GM12878 (cell line): Measurements from ENCODE around the gene CCDC141.

Experiments used
- BCL3 ChIP-seq: IDR thresholded peaks from 2 replicates; pipeline ENCODE4 v1.6.1; 2011; ENCODE audit warnings: borderline replicate concordance, low read depth, mild to moderate bottlenecking, moderate library complexity, low read length; ENCODE audit not compliant: insufficient read depth, poor library complexity, severe bottlenecking
- CEBPB ChIP-seq, 2 experiments: fragments of 150-350 bp in 1 of 2; IDR thresholded peaks; 2 replicates each; pipeline ENCODE4 v1.6.1; 2012 to 2014; ENCODE audit warnings: low read depth in 2 of 2, low read length in 2 of 2, borderline replicate concordance in 1 of 2, inconsistent platforms in 1 of 2
- CUX1 ChIP-seq: IDR thresholded peaks from 2 replicates; pipeline ENCODE4 v1.6.1; 2012; ENCODE audit warnings: improper control_type of control experiment, low read depth, low read length; ENCODE audit not compliant: insufficient replicate concordance
- DPF2 ChIP-seq: fragments of 450-650 bp; IDR thresholded peaks from 2 replicates; pipeline ENCODE4 v1.6.1; 2017; ENCODE audit warnings: mild to moderate bottlenecking
- EZH2 ChIP-seq: IDR thresholded peaks from 2 replicates; pipeline ENCODE4 v1.6.1; 2012; ENCODE audit warnings: low read depth, mild to moderate bottlenecking, control low read depth, inconsistent platforms, low read length, borderline replicate concordance; ENCODE audit not compliant: control insufficient read depth
- JUNB ChIP-seq: IDR thresholded peaks from 2 replicates; pipeline ENCODE4 v1.6.1; 2016; ENCODE audit warnings: antibody characterized with exemption, mild to moderate bottlenecking
- MYC ChIP-seq: IDR thresholded peaks from 2 replicates; pipeline ENCODE4 v1.6.1; 2011; ENCODE audit warnings: mild to moderate bottlenecking, low read length, moderate library complexity, inconsistent platforms; ENCODE audit not compliant: insufficient read depth, insufficient replicate concordance, insufficient read length, severe bottlenecking
- PML ChIP-seq: IDR thresholded peaks from 2 replicates; pipeline ENCODE4 v1.6.1; 2012; ENCODE audit warnings: low read length, inconsistent platforms
- TAF1 ChIP-seq: IDR thresholded peaks from 2 replicates; pipeline ENCODE4 v1.6.1; 2011; ENCODE audit warnings: mild to moderate bottlenecking, low read depth, low read length, borderline replicate concordance
- YY1 ChIP-seq: IDR thresholded peaks from 2 replicates; pipeline ENCODE4 v1.6.1; 2011; ENCODE audit warnings: low read depth, mild to moderate bottlenecking, low read length
- TF ChIP-seq, protein P1 (sequence below): fragments of 450-650 bp; IDR thresholded peaks from 2 replicates; pipeline ENCODE4 v1.6.1; 2017; ENCODE audit warnings: mild to moderate bottlenecking, low read depth, inconsistent platforms; ENCODE audit not compliant: poor library complexity, severe bottlenecking
- TF ChIP-seq, protein P2 (sequence below), 3 experiments: IDR thresholded peaks in 2 of 3; conservative IDR thresholded peaks in 1 of 3; 2 replicates each; pipeline ENCODE4 v1.5.1; 2011; ENCODE audit warnings: low read depth in 3 of 3, low read length in 3 of 3, mild to moderate bottlenecking in 3 of 3, control low read depth in 2 of 3, moderate library complexity in 2 of 3, inconsistent platforms in 1 of 3, mixed read lengths in 1 of 3; ENCODE audit not compliant: control insufficient read depth in 2 of 3, insufficient read depth in 1 of 3; ENCODE audit errors: extremely low read depth in 1 of 3

DNA sequence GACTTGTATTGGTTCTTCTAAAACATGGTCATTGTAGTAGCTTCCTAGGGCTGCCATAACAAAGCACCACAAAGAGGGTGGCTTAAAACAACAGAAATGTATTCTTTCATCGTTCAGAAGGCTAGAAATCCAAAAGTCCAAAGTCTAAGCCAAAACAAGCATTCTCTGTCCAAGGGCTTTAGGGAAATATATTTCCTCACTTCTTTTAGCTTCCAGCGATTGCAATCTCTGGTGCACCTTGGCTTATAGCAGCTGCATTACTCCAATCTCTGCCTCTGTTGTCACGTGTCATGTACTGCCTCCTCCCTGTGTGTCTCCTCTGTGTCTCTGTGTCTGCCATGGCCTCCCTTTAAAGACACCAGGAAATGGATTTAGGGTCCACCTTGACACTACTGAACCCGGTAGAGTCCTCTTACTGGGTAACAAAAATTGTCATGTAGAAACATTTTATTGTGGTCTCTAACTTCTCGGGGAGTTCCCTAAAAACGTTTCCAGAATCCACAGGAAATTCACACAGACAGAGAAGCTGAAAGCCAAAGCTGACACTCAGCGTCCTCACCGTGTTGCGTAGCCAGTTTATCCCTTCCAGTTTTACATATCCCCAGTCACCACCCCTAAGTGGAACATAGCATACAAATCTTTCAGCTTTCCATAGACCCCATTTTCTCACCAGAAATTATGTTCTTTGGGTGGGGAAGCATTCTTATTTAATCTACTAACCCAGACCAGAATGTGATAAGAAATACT, 222.0 kb downstream of the CCDC141 start:
- TF ChIP-seq, protein P1, sequence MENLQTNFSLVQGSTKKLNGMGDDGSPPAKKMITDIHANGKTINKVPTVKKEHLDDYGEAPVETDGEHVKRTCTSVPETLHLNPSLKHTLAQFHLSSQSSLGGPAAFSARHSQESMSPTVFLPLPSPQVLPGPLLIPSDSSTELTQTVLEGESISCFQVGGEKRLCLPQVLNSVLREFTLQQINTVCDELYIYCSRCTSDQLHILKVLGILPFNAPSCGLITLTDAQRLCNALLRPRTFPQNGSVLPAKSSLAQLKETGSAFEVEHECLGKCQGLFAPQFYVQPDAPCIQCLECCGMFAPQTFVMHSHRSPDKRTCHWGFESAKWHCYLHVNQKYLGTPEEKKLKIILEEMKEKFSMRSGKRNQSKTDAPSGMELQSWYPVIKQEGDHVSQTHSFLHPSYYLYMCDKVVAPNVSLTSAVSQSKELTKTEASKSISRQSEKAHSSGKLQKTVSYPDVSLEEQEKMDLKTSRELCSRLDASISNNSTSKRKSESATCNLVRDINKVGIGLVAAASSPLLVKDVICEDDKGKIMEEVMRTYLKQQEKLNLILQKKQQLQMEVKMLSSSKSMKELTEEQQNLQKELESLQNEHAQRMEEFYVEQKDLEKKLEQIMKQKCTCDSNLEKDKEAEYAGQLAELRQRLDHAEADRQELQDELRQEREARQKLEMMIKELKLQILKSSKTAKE: no peak
- no peak for TF ChIP-seq YY1
- TF ChIP-seq CEBPB (IDR thresholded peaks at IDR 0.05; ENCODE audit: borderline replicate concordance in 1 of 2, low read depth in 2 of 2, low read length in 2 of 2): no peak
- no peak for TF ChIP-seq TAF1
- TF ChIP-seq BCL3: no peak
- no peak for TF ChIP-seq DPF2
- TF ChIP-seq, protein P2, sequence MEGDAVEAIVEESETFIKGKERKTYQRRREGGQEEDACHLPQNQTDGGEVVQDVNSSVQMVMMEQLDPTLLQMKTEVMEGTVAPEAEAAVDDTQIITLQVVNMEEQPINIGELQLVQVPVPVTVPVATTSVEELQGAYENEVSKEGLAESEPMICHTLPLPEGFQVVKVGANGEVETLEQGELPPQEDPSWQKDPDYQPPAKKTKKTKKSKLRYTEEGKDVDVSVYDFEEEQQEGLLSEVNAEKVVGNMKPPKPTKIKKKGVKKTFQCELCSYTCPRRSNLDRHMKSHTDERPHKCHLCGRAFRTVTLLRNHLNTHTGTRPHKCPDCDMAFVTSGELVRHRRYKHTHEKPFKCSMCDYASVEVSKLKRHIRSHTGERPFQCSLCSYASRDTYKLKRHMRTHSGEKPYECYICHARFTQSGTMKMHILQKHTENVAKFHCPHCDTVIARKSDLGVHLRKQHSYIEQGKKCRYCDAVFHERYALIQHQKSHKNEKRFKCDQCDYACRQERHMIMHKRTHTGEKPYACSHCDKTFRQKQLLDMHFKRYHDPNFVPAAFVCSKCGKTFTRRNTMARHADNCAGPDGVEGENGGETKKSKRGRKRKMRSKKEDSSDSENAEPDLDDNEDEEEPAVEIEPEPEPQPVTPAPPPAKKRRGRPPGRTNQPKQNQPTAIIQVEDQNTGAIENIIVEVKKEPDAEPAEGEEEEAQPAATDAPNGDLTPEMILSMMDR (IDR thresholded peaks at IDR 0.05 in 2 of 3, conservative IDR thresholded peaks at IDR 0.05 in 1 of 3; ENCODE audit: control insufficient read depth in 2 of 3, extremely low read depth in 1 of 3, insufficient read depth in 1 of 3, low read depth in 3 of 3, low read length in 3 of 3): no peak
- no peak for TF ChIP-seq EZH2
- no peak for TF ChIP-seq CUX1
- no peak for TF ChIP-seq PML
- no peak for TF ChIP-seq MYC
- no peak for TF ChIP-seq JUNB
